Liver (tissue), 9 donors: Measurements from ENCODE around the gene TLN1. TPM values are rescaled to one million over a fixed set of nuclear protein-coding genes. Genes with fewer than 3 reads are reported as not detected.
A peak's percentile ranks its signal among the peaks of the same experiment; 100 is the strongest.

Source experiments
- DNase-seq: peaks from one replicate; pipeline ENCODE4 v3.0.0-alpha.2; 2017; ENCODE audit warnings: low spot score
- H3K27ac ChIP-seq, 2 donors: one replicate each; pipeline ENCODE4 v1.7.0; 2013; ENCODE audit warnings: inconsistent platforms in 2 of 2, low read length in 2 of 2, control low read depth in 1 of 2, low read depth in 1 of 2, mild to moderate bottlenecking in 1 of 2
- H3K27me3 ChIP-seq, 4 donors: one replicate each; pipeline versions ENCODE4 v1.6.1 to v1.7.0; 2013; ENCODE audit warnings: low read length in 3 of 4, inconsistent platforms in 1 of 4, mild to moderate bottlenecking in 1 of 4, moderate library complexity in 1 of 4; ENCODE audit not compliant: control insufficient read depth in 4 of 4, insufficient read depth in 4 of 4
- H3K36me3 ChIP-seq, 4 donors: one replicate each; pipeline versions ENCODE4 v1.6.1 to v1.7.0; 2013; ENCODE audit warnings: low read length in 3 of 4, mild to moderate bottlenecking in 3 of 4, low read depth in 1 of 4, moderate library complexity in 1 of 4; ENCODE audit not compliant: control insufficient read depth in 4 of 4, insufficient read depth in 3 of 4
- H3K4me1 ChIP-seq, 4 donors: one replicate each; pipeline versions ENCODE4 v1.6.1 to v1.7.0; 2013; ENCODE audit warnings: low read length in 3 of 4, mild to moderate bottlenecking in 3 of 4, moderate library complexity in 1 of 4; ENCODE audit not compliant: control insufficient read depth in 4 of 4, insufficient read depth in 4 of 4
- H3K4me3 ChIP-seq, 3 donors: one replicate each; pipeline versions ENCODE4 v1.6.1 to v1.7.0; 2013; ENCODE audit warnings: low read length in 3 of 3, control low read depth in 1 of 3, low read depth in 1 of 3, mild to moderate bottlenecking in 1 of 3
- H3K9ac ChIP-seq, 2 donors: one replicate each; pipeline ENCODE4 v1.7.0; 2013; ENCODE audit warnings: low read length in 2 of 2, mild to moderate bottlenecking in 2 of 2, moderate library complexity in 2 of 2, control low read depth in 1 of 2, low read depth in 1 of 2
- H3K9me3 ChIP-seq, 4 donors: one replicate each; pipeline versions ENCODE4 v1.6.1 to v1.7.0; 2013; ENCODE audit warnings: low read length in 3 of 4; ENCODE audit not compliant: control insufficient read depth in 4 of 4
- EGR1 ChIP-seq, 2 donors: IDR thresholded peaks; 2 replicates each; pipeline ENCODE4 v1.6.1; 2016 to 2018; ENCODE audit warnings: antibody characterized with exemption in 2 of 2, low read depth in 2 of 2
- FOXA1 ChIP-seq: IDR thresholded peaks from 2 replicates; pipeline ENCODE4 v1.6.1; 2016; ENCODE audit warnings: antibody characterized with exemption
- FOXA2 ChIP-seq: IDR thresholded peaks from 2 replicates; pipeline ENCODE4 v1.6.1; 2016; ENCODE audit warnings: antibody characterized with exemption
- GABPA ChIP-seq, 2 donors: IDR thresholded peaks in 1 of 2; conservative IDR thresholded peaks in 1 of 2; 2 replicates each; pipeline ENCODE4 v1.6.1; 2016; ENCODE audit warnings: antibody characterized with exemption in 2 of 2, mild to moderate bottlenecking in 1 of 2, moderate library complexity in 1 of 2
- HNF4A ChIP-seq, 2 donors: conservative IDR thresholded peaks; 2 replicates each; pipeline ENCODE4 v1.6.1; 2016; ENCODE audit warnings: antibody characterized with exemption in 2 of 2, mild to moderate bottlenecking in 2 of 2
- HNF4G ChIP-seq: IDR thresholded peaks from 2 replicates; pipeline ENCODE4 v1.6.1; 2016; ENCODE audit warnings: antibody characterized with exemption
- JUND ChIP-seq, 2 donors: IDR thresholded peaks; 2 replicates each; pipeline ENCODE4 v1.6.1; 2016; ENCODE audit warnings: antibody characterized with exemption in 2 of 2
- RAD21 ChIP-seq, 2 donors: IDR thresholded peaks; 2 replicates each; pipeline ENCODE4 v1.6.1; 2016; ENCODE audit warnings: antibody characterized with exemption in 2 of 2, mild to moderate bottlenecking in 2 of 2
- RXRA ChIP-seq, 2 donors: IDR thresholded peaks; 2 replicates each; pipeline ENCODE4 v1.6.1; 2017 to 2018; ENCODE audit warnings: antibody characterized with exemption in 2 of 2, mild to moderate bottlenecking in 1 of 2
- SP1 ChIP-seq: IDR thresholded peaks from 2 replicates; pipeline ENCODE4 v1.6.1; 2018; ENCODE audit warnings: antibody characterized with exemption, mild to moderate bottlenecking
- TAF1 ChIP-seq: conservative IDR thresholded peaks from 2 replicates; pipeline ENCODE4 v1.6.1; 2016; ENCODE audit warnings: antibody characterized with exemption, mild to moderate bottlenecking
- YY1 ChIP-seq: IDR thresholded peaks from 2 replicates; pipeline ENCODE4 v1.6.1; 2016; ENCODE audit warnings: antibody characterized with exemption, mild to moderate bottlenecking
- WGBS: extraction: QIAGEN DNeasy Blood & Tissue Kit; methylation state at CpG from one replicate; pipeline ENCODE4 v1.1.7; 2013; 5-methylcytosine and 5-hydroxymethylcytosine counted together
- polyA plus RNA-seq, 2 donors: library from polyadenylated mRNA; stranded (reverse) in 1 of 2; unstranded in 1 of 2; fragments of 200-250 nt in 1 of 2; fragments of >200 nt in 1 of 2; fragmentation: Nextera tagmentation in 1 of 2; extraction: Ambion mirVana in 1 of 2; gene quantifications; one replicate each; pipeline versions ENCODE4 v1.2.1 to v1.2.3, GENCODE V29; 2013 to 2015
- total RNA-seq, 2 donors: library from RNA; depleted of rRNA; stranded (reverse); fragments of >200 nt; gene quantifications; one replicate each; pipeline ENCODE4 v1.2.3, GENCODE V29; 2014
- TF ChIP-seq, protein P1 (sequence below): IDR thresholded peaks from 2 replicates; pipeline ENCODE4 v1.6.1; 2016; ENCODE audit warnings: antibody characterized with exemption
- TF ChIP-seq, protein P2 (sequence below): fragments of 150-350 bp; IDR thresholded peaks from 2 replicates; pipeline ENCODE4 v1.5.1; 2017; ENCODE audit warnings: improper control_type of control experiment, low read depth, low read length; ENCODE audit not compliant: missing input control
- TF ChIP-seq, protein P3 (sequence below): IDR thresholded peaks from 2 replicates; pipeline ENCODE4 v1.6.1; 2016; ENCODE audit warnings: antibody characterized with exemption, mild to moderate bottlenecking
- TF ChIP-seq, protein P4 (sequence below): IDR thresholded peaks from 2 replicates; pipeline ENCODE4 v1.6.1; 2016; ENCODE audit warnings: antibody characterized with exemption
- donor health status: healthy.
- donor health status: healthy.
- donor health status: healthy.
- donor health status: healthy.
- donor health status: healthy.

Gene TLN1
- total and polyA plus RNA-seq, 4 donors, result 24.5 to 184 (median 125) TPM

DNA sequence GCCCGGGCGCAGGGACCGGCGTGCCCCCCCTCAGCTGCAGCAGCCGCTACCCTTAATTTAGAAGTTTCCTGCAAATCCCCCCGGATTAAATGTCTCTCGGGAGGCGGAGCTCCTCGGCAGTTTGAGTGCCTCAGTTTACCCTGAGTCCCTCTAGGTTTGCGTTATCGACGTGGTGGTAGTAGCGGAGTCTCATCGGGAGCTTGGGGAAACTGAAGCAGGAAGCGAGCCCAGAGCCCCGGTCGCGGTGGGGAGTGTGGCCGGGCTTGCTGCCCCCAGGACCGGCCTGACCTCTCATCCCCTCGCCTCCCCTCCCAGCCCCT is 41.7 kb downstream of the TLN1 start:
- Histone ChIP-seq H3K27ac (peak overlapping the region; percentile 77 to 81), H3K9ac (no peak overlapping the region), H3K9me3 (no peaks in the 10 kb centered on the region), H3K36me3 (peaks cover 0 to 2% (median 0%) of the 10 kb centered on the region in 4 donors), H3K4me1 (peaks cover 0 to 10% (median 5%) of the 10 kb centered on the region in 4 donors), H3K27me3 (no peaks in the 10 kb centered on the region), H3K4me3 (peak overlapping the region; percentile 15 to 85 (median 26))
- no peak for TF ChIP-seq GABPA (IDR thresholded peaks at IDR 0.05 in 1 of 2, conservative IDR thresholded peaks at IDR 0.05 in 1 of 2)
- no peak for TF ChIP-seq RXRA (IDR thresholded peaks at IDR 0.05)
- TF ChIP-seq, protein P1, sequence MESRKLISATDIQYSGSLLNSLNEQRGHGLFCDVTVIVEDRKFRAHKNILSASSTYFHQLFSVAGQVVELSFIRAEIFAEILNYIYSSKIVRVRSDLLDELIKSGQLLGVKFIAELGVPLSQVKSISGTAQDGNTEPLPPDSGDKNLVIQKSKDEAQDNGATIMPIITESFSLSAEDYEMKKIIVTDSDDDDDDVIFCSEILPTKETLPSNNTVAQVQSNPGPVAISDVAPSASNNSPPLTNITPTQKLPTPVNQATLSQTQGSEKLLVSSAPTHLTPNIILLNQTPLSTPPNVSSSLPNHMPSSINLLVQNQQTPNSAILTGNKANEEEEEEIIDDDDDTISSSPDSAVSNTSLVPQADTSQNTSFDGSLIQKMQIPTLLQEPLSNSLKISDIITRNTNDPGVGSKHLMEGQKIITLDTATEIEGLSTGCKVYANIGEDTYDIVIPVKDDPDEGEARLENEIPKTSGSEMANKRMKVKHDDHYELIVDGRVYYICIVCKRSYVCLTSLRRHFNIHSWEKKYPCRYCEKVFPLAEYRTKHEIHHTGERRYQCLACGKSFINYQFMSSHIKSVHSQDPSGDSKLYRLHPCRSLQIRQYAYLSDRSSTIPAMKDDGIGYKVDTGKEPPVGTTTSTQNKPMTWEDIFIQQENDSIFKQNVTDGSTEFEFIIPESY, result no peak
- TF ChIP-seq FOXA1, result no peak
- TF ChIP-seq SP1, result no peak
- no peak for TF ChIP-seq HNF4G
- no peak for TF ChIP-seq YY1
- TF ChIP-seq EGR1 (IDR thresholded peaks at IDR 0.05; ENCODE audit: low read depth in 2 of 2), result no peak
- TF ChIP-seq, protein P2, sequence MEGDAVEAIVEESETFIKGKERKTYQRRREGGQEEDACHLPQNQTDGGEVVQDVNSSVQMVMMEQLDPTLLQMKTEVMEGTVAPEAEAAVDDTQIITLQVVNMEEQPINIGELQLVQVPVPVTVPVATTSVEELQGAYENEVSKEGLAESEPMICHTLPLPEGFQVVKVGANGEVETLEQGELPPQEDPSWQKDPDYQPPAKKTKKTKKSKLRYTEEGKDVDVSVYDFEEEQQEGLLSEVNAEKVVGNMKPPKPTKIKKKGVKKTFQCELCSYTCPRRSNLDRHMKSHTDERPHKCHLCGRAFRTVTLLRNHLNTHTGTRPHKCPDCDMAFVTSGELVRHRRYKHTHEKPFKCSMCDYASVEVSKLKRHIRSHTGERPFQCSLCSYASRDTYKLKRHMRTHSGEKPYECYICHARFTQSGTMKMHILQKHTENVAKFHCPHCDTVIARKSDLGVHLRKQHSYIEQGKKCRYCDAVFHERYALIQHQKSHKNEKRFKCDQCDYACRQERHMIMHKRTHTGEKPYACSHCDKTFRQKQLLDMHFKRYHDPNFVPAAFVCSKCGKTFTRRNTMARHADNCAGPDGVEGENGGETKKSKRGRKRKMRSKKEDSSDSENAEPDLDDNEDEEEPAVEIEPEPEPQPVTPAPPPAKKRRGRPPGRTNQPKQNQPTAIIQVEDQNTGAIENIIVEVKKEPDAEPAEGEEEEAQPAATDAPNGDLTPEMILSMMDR, result no peak
- TF ChIP-seq HNF4A (conservative IDR thresholded peaks at IDR 0.05), result no peak
- TF ChIP-seq, protein P3, sequence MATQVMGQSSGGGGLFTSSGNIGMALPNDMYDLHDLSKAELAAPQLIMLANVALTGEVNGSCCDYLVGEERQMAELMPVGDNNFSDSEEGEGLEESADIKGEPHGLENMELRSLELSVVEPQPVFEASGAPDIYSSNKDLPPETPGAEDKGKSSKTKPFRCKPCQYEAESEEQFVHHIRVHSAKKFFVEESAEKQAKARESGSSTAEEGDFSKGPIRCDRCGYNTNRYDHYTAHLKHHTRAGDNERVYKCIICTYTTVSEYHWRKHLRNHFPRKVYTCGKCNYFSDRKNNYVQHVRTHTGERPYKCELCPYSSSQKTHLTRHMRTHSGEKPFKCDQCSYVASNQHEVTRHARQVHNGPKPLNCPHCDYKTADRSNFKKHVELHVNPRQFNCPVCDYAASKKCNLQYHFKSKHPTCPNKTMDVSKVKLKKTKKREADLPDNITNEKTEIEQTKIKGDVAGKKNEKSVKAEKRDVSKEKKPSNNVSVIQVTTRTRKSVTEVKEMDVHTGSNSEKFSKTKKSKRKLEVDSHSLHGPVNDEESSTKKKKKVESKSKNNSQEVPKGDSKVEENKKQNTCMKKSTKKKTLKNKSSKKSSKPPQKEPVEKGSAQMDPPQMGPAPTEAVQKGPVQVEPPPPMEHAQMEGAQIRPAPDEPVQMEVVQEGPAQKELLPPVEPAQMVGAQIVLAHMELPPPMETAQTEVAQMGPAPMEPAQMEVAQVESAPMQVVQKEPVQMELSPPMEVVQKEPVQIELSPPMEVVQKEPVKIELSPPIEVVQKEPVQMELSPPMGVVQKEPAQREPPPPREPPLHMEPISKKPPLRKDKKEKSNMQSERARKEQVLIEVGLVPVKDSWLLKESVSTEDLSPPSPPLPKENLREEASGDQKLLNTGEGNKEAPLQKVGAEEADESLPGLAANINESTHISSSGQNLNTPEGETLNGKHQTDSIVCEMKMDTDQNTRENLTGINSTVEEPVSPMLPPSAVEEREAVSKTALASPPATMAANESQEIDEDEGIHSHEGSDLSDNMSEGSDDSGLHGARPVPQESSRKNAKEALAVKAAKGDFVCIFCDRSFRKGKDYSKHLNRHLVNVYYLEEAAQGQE, result no peak
- TF ChIP-seq RAD21 (IDR thresholded peaks at IDR 0.05), result no peak
- TF ChIP-seq, protein P4, sequence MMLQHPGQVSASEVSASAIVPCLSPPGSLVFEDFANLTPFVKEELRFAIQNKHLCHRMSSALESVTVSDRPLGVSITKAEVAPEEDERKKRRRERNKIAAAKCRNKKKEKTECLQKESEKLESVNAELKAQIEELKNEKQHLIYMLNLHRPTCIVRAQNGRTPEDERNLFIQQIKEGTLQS, result no peak
- TF ChIP-seq JUND (IDR thresholded peaks at IDR 0.05), result no peak
- TF ChIP-seq FOXA2, result no peak
- no peak for TF ChIP-seq TAF1
- WGBS, result 9% methylated on average over 21 of the region's 21 CpGs
- DNase-seq, result no peak
